Neuronal stem cell (in vitro differentiated cells): Measurements from ENCODE around the gene POU2AF1.

Experiments used
- DNase-seq: peaks from one replicate; pipeline ENCODE4 v3.0.0-alpha.2; 2013; ENCODE audit warnings: low spot score
- H2AFZ ChIP-seq: one replicate; pipeline ENCODE4 v1.6.1; 2013; ENCODE audit warnings: mild to moderate bottlenecking, low read length, inconsistent platforms
- H2AK5ac ChIP-seq: 2 replicates; pipeline ENCODE4 v1.6.1; 2013; ENCODE audit warnings: low read depth, mild to moderate bottlenecking, inconsistent platforms, low read length, moderate library complexity, mixed read lengths
- H2BK120ac ChIP-seq: 2 replicates; pipeline ENCODE4 v1.6.1; 2013; ENCODE audit warnings: low read depth, mild to moderate bottlenecking, inconsistent platforms, low read length, moderate library complexity, mixed read lengths
- H2BK12ac ChIP-seq: one replicate; pipeline ENCODE4 v1.6.1; 2013; ENCODE audit warnings: low read length, inconsistent platforms
- H2BK15ac ChIP-seq: 2 replicates; pipeline ENCODE4 v1.6.1; 2013; ENCODE audit warnings: mild to moderate bottlenecking, low read length, inconsistent platforms, mixed read lengths
- H2BK5ac ChIP-seq: one replicate; pipeline ENCODE4 v1.6.1; 2013; ENCODE audit warnings: inconsistent platforms, mild to moderate bottlenecking, low read length, moderate library complexity
- H3K14ac ChIP-seq: one replicate; pipeline ENCODE4 v1.6.1; 2013; ENCODE audit warnings: low read length, inconsistent platforms
- H3K18ac ChIP-seq: 2 replicates; pipeline ENCODE4 v1.6.1; 2013; ENCODE audit warnings: low read length, inconsistent platforms
- H3K23ac ChIP-seq: 2 replicates; pipeline ENCODE4 v1.6.1; 2013; ENCODE audit warnings: low read depth, mild to moderate bottlenecking, mixed read lengths, low read length, inconsistent platforms; ENCODE audit not compliant: poor library complexity
- H3K27ac ChIP-seq: replicated peaks from 3 replicates; pipeline ENCODE4 v1.5.1; 2013; ENCODE audit warnings: low read length, inconsistent platforms
- H3K27me3 ChIP-seq, 3 experiments: 2 replicates each; pipeline ENCODE4 v1.6.1; 2013; ENCODE audit warnings: low read length in 3 of 3, mild to moderate bottlenecking in 2 of 3, inconsistent platforms in 1 of 3, low read depth in 1 of 3, mixed read lengths in 1 of 3, moderate library complexity in 1 of 3; ENCODE audit not compliant: control insufficient read depth in 3 of 3, insufficient read depth in 3 of 3
- H3K36me3 ChIP-seq, 2 donors: replicated peaks in 1 of 2; 2 replicates each; pipeline ENCODE4 v1.6.1; 2013; ENCODE audit warnings: low read length in 2 of 2; ENCODE audit not compliant: control insufficient read depth in 2 of 2, insufficient read depth in 2 of 2
- H3K4ac ChIP-seq: 2 replicates; pipeline ENCODE4 v1.6.1; 2013; ENCODE audit warnings: inconsistent platforms, mild to moderate bottlenecking, low read length, moderate library complexity
- H3K4me1 ChIP-seq, 2 donors: 1 replicate in 1 of 2; 2 replicates in 1 of 2; pipeline ENCODE4 v1.6.1; 2013; ENCODE audit warnings: low read length in 2 of 2, low read depth in 1 of 2; ENCODE audit not compliant: control insufficient read depth in 2 of 2, insufficient read depth in 1 of 2
- H3K4me2 ChIP-seq: one replicate; pipeline ENCODE4 v1.6.1; 2013; ENCODE audit warnings: mild to moderate bottlenecking, low read length, inconsistent platforms; ENCODE audit not compliant: insufficient read depth, poor library complexity, severe bottlenecking
- H3K4me3 ChIP-seq, 2 donors: 2 replicates each; pipeline ENCODE4 v1.5.1; 2013; ENCODE audit warnings: low read length in 2 of 2, mild to moderate bottlenecking in 2 of 2, inconsistent platforms in 1 of 2, moderate library complexity in 1 of 2
- H3K79me1 ChIP-seq: one replicate; pipeline ENCODE4 v1.6.1; 2013; ENCODE audit warnings: low read depth, mild to moderate bottlenecking, inconsistent platforms, low read length, moderate library complexity
- H3K9ac ChIP-seq: one replicate; pipeline ENCODE4 v1.6.1; 2013; ENCODE audit warnings: mild to moderate bottlenecking, low read depth, low read length, inconsistent platforms; ENCODE audit not compliant: poor library complexity
- H3K9me3 ChIP-seq, 2 donors: replicated peaks in 1 of 2; 2 replicates each; pipeline versions ENCODE3 to v1.6.1; 2013; ENCODE audit warnings: low read length in 2 of 2, mild to moderate bottlenecking in 2 of 2, inconsistent platforms in 1 of 2, low read depth in 1 of 2, mixed read lengths in 1 of 2, moderate library complexity in 1 of 2; ENCODE audit not compliant: control insufficient read depth in 2 of 2, insufficient read depth in 1 of 2
- H4K8ac ChIP-seq: one replicate; pipeline ENCODE4 v1.6.1; 2013; ENCODE audit warnings: low read depth, mild to moderate bottlenecking, inconsistent platforms, low read length, moderate library complexity
- H4K91ac ChIP-seq: one replicate; pipeline ENCODE4 v1.6.1; 2013; ENCODE audit warnings: low read length, low read depth, mild to moderate bottlenecking, inconsistent platforms; ENCODE audit not compliant: poor library complexity
- WGBS, 2 donors: extraction: QIAGEN DNeasy Blood & Tissue Kit; methylation state at CpG; one replicate each; pipeline ENCODE4 v1.1.7; 2013; ENCODE audit warnings: missing lambda C conversion rate in 2 of 2, mixed read lengths in 1 of 2; ENCODE audit not compliant: insufficient read length in 2 of 2, insufficient replicate concordance in 1 of 2; ENCODE audit errors: extremely low coverage in 2 of 2; 5-methylcytosine and 5-hydroxymethylcytosine counted together

Gene POU2AF1

DNA sequence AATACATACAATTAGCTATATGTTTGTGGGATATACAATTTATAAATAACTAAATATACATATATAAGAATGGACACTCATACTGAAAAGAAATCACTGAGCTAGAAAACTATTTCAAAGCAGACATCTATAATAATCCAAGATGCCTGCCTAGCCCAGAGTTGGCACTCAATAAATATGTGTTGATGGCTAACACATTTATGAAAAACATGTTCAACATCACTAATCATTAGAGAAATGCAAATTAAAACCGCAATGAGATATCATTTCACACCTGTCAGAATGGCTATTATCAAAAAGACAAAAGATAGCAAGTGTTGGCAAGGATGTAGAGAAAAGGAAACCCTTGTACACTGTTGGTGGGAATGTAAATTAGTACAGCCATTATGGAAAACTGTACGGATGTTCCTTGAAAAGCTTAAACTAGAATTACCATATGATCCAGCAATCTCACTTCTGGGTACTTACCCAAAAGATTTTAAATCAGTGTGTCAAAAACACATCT, 29.8 kb downstream of the POU2AF1 start:
- H3K4ac ChIP-seq, result no peak overlapping the region
- no peak overlapping the region for H3K23ac ChIP-seq
- H4K91ac ChIP-seq, result no peak overlapping the region
- H2BK5ac ChIP-seq, result no peak overlapping the region
- no peak overlapping the region for H2AK5ac ChIP-seq
- H3K14ac ChIP-seq, result no peak overlapping the region
- H2BK12ac ChIP-seq, result no peak overlapping the region
- H3K27me3 ChIP-seq, result no peaks in the 10 kb centered on the region
- no peak overlapping the region for H3K18ac ChIP-seq
- no peak overlapping the region for H4K8ac ChIP-seq
- no peak overlapping the region for H2BK120ac ChIP-seq
- H3K4me3 ChIP-seq, result no peak overlapping the region
- no peak for DNase-seq
- H3K4me2 ChIP-seq, result no peak overlapping the region
- H3K27ac ChIP-seq, result no peak overlapping the region
- H3K9me3 ChIP-seq, result peaks cover 0 to 2% of the 10 kb centered on the region in 2 donors
- no peak overlapping the region for H3K9ac ChIP-seq
- no peak overlapping the region for H2BK15ac ChIP-seq
- H3K4me1 ChIP-seq, result no peaks in the 10 kb centered on the region
- H3K79me1 ChIP-seq, result no peaks in the 10 kb centered on the region
- no peaks in the 10 kb centered on the region for H3K36me3 ChIP-seq
- H2AFZ ChIP-seq, result no peak overlapping the region
- WGBS, 2 donors, result no CpG with 5 or more reads among the region's 2 CpGs

DNA sequence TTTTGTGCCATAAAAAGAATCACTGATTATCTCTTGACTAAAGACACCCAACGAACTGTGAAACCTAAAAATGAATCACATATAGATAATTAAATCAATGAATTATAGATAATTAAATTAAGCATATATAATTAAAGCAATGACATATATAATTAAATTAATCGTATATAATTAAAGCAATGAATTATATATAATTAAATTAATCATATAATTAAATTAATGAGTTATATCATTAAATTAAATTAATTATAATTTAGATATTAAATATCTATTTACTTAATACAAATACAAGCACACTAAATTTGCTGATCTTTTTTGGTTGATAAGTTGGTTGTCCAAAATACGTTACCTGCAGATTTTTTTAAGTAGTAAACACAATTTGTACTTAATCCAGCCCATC, 30.9 kb downstream of the POU2AF1 start:
- Histone ChIP-seq H3K9me3 (peaks cover 0 to 2% of the 10 kb centered on the region in 2 donors), H3K4me3 (no peak overlapping the region), H4K91ac (no peak overlapping the region), H3K4ac (no peak overlapping the region), H3K27me3 (no peaks in the 10 kb centered on the region), H2AK5ac (no peak overlapping the region), H3K79me1 (no peaks in the 10 kb centered on the region), H3K23ac (no peak overlapping the region), H2AFZ (no peak overlapping the region), H2BK15ac (no peak overlapping the region), H3K9ac (no peak overlapping the region), H2BK120ac (no peak overlapping the region), H3K4me1 (no peaks in the 10 kb centered on the region), H3K18ac (no peak overlapping the region), H2BK5ac (no peak overlapping the region), H3K4me2 (no peak overlapping the region), H2BK12ac (no peak overlapping the region), H3K36me3 (no peaks in the 10 kb centered on the region), H3K14ac (no peak overlapping the region), H4K8ac (no peak overlapping the region), H3K27ac (no peak overlapping the region)
- DNase-seq, result no peak
- WGBS, 2 donors, result no CpG with 5 or more reads among the region's 3 CpGs

DNA sequence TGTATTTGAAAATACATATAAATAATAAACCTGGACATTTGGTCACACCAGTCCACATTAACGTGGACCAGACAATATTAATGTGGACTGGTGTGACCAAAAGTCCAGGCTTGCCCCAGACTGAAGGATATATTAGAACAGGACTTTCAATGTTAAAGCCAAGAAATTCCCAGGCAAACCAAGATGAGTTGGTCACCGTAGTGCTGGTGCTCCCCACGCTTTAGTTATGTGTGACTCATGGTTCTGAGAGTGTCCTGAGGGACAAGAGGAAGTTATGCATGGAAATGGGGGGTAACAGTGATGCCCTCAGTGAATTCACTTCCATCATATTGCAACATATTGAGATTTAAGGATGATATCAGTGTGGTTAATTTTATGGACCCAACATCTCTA, 31.4 kb downstream of the POU2AF1 start:
- DNase-seq, result no peak
- Histone ChIP-seq H3K14ac (no peak overlapping the region), H3K18ac (no peak overlapping the region), H4K91ac (no peak overlapping the region), H3K4ac (no peak overlapping the region), H3K4me3 (no peak overlapping the region), H3K27ac (no peak overlapping the region), H3K4me2 (no peak overlapping the region), H2BK15ac (no peak overlapping the region), H3K4me1 (no peaks in the 10 kb centered on the region), H2AFZ (no peak overlapping the region), H4K8ac (no peak overlapping the region), H2AK5ac (no peak overlapping the region), H3K79me1 (no peaks in the 10 kb centered on the region), H3K9me3 (peaks cover 0 to 2% of the 10 kb centered on the region in 2 donors), H2BK12ac (no peak overlapping the region), H2BK120ac (no peak overlapping the region), H3K27me3 (no peaks in the 10 kb centered on the region), H3K23ac (no peak overlapping the region), H2BK5ac (no peak overlapping the region), H3K36me3 (no peaks in the 10 kb centered on the region), H3K9ac (no peak overlapping the region)
- WGBS, 2 donors, result no CpG with 5 or more reads among the region's 3 CpGs

DNA sequence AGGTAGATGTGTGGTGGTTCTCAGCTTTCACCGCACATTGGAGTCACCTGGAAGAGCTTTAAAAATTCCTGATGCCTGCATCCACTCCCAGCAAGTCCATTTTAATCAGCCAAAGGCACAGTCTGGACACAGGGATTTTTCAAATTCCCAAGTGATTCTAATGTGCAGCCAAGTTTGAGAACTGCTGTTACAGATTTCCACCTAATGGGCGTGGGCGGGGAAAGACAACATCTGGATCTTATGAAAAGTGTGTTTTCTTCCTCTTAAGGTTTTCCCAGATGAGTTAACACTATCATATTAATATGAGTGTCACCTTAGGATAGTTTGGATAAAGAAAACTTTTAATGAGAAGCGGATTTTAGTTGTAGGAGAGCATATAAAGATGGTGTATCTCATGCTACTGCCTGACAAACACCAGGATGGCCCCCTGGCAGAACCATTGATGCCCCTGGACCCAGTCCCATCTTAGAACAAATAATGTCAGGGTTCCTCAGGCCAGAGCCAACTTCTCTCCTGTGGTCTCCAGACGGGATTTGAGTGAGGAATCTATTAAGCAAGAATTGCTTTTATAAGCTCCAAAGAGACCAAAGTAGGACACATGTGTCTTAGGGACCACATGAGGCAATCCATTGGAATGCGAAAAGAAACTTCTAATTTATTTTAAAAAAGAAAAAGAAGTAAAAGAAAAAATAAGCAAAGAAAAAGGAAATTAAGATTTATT, 31.9 kb downstream of the POU2AF1 start:
- H3K14ac ChIP-seq, result no peak overlapping the region
- no peak overlapping the region for H2AFZ ChIP-seq
- no peak for DNase-seq
- H2AK5ac ChIP-seq, result no peak overlapping the region
- H2BK15ac ChIP-seq, result no peak overlapping the region
- no peak overlapping the region for H2BK12ac ChIP-seq
- H3K4me2 ChIP-seq, result no peak overlapping the region
- no peak overlapping the region for H3K4ac ChIP-seq
- no peaks in the 10 kb centered on the region for H3K36me3 ChIP-seq
- no peak overlapping the region for H3K4me3 ChIP-seq
- no peak overlapping the region for H4K8ac ChIP-seq
- H3K23ac ChIP-seq, result no peak overlapping the region
- no peaks in the 10 kb centered on the region for H3K4me1 ChIP-seq
- no peaks in the 10 kb centered on the region for H3K79me1 ChIP-seq
- no peak overlapping the region for H3K27ac ChIP-seq
- H3K18ac ChIP-seq, result no peak overlapping the region
- H4K91ac ChIP-seq, result no peak overlapping the region
- H3K9ac ChIP-seq, result no peak overlapping the region
- no peaks in the 10 kb centered on the region for H3K27me3 ChIP-seq
- peaks cover 0 to 2% of the 10 kb centered on the region in 2 donors for H3K9me3 ChIP-seq
- WGBS, 2 donors, result no CpG with 5 or more reads among the region's 6 CpGs
- H2BK5ac ChIP-seq, result no peak overlapping the region
- no peak overlapping the region for H2BK120ac ChIP-seq
